HG02970 (cell line): ENCODE measurements around the gene TOLLIP.
"Not testable (repeated sequence)": the region's sequence is repeated elsewhere in the genome, so short reads cannot be mapped to it uniquely, and the experiment has no call there.

Source experiments
- ATAC-seq: cut with Tn5 transposase; IDR thresholded peaks from one replicate; pipeline ENCODE4 v1.9.1; 2021; ENCODE audit warnings: mild to moderate bottlenecking, moderate library complexity, moderate number of reproducible peaks; ENCODE audit not compliant: unreplicated experiment, low FRiP score

Gene TOLLIP

DNA sequence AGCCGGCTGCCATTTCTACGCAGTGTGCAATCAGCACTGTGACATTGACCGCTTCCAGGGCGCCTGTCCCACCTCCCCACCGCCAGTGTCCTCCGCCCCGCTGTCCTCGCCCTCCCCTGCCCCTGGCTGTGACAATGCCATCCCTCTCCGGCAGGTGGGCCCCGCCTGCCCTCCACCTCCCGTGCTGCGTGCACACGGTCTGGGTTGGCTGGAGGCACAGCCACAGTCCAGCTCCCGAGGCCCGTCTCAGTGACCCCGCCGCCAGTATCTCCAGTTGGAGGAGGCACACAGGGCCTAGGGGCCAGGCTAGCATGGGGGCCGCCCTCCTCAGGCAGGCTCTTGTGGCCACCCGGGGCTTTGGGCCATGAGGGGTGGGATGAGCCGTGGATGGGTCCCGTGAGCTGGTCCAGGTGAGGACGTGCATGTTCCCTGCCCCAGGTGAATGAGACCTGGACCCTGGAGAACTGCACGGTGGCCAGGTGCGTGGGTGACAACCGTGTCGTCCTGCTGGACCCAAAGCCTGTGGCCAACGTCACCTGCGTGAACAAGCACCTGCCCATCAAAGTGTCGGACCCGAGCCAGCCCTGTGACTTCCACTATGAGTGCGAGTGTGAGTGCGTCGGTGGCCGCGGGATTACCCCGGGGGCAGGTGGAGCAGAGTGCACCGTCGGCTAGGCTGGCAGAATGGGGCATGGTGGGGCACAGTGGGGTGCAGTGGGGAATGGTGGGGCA, 56.9 kb downstream of the TOLLIP start:
- ATAC-seq, result no peak

DNA sequence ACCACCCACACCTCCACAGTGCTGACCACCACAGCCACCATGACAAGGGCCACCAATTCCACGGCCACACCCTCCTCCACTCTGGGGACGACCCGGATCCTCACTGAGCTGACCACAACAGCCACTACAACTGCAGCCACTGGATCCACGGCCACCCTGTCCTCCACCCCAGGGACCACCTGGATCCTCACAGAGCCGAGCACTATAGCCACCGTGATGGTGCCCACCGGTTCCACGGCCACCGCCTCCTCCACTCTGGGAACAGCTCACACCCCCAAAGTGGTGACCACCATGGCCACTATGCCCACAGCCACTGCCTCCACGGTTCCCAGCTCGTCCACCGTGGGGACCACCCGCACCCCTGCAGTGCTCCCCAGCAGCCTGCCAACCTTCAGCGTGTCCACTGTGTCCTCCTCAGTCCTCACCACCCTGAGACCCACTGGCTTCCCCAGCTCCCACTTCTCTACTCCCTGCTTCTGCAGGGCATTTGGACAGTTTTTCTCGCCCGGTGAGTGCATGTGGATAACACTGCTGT, 58.1 kb downstream of the TOLLIP start:
- no peak for ATAC-seq

DNA sequence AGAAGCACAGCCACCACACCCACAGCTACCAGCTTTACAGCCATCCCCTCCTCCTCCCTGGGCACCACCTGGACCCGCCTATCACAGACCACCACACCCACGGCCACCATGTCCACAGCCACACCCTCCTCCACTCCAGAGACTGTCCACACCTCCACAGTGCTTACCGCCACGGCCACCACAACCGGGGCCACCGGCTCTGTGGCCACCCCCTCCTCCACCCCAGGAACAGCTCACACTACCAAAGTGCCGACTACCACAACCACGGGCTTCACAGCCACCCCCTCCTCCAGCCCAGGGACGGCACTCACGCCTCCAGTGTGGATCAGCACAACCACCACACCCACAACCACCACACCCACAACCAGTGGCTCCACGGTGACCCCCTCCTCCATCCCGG, 59.0 kb downstream of the TOLLIP start:
- not testable (repeated sequence) for ATAC-seq

DNA sequence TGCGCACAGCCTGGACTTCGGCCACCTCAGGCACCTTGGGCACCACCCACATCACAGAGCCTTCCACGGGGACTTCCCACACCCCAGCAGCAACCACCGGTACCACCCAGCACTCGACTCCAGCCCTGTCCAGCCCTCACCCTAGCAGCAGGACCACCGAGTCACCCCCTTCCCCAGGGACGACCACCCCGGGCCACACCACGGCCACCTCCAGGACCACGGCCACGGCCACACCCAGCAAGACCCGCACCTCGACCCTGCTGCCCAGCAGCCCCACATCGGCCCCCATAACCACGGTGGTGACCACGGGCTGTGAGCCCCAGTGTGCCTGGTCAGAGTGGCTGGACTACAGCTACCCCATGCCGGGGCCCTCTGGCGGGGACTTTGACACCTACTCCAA, 60.5 kb downstream of the TOLLIP start:
- ATAC-seq, result not testable (repeated sequence)

DNA sequence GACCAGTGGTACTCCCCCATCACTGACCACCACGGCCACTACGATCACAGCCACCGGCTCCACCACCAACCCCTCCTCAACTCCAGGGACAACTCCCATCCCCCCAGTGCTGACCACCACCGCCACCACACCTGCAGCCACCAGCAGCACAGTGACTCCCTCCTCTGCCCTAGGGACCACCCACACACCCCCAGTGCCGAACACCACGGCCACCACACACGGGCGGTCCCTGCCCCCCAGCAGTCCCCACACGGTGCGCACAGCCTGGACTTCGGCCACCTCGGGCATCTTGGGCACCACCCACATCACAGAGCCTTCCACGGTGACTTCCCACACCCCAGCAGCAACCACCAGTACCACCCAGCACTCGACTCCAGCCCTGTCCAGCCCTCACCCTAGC, 62.4 kb downstream of the TOLLIP start:
- ATAC-seq, result not testable (repeated sequence)

DNA sequence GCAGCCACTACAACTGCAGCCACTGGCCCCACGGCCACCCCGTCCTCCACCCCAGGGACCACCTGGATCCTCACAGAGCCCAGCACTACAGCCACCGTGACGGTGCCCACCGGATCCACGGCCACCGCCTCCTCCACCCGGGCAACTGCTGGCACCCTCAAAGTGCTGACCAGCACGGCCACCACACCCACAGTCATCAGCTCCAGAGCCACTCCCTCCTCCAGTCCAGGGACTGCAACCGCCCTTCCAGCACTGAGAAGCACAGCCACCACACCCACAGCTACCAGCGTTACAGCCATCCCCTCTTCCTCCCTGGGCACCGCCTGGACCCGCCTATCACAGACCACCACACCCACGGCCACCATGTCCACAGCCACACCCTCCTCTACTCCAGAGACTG, 63.1 kb downstream of the TOLLIP start:
- not testable (repeated sequence) for ATAC-seq

DNA sequence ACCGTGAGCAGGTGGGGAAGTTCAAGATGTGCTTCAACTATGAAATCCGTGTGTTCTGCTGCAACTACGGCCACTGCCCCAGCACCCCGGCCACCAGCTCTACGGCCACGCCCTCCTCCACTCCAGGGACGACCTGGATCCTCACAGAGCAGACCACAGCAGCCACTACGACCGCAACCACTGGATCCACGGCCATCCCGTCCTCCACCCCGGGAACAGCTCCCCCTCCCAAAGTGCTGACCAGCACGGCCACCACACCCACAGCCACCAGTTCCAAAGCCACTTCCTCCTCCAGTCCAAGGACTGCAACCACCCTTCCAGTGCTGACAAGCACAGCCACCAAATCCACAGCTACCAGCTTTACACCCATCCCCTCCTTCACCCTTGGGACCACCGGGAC, 63.7 kb downstream of the TOLLIP start:
- not testable (repeated sequence) for ATAC-seq

DNA sequence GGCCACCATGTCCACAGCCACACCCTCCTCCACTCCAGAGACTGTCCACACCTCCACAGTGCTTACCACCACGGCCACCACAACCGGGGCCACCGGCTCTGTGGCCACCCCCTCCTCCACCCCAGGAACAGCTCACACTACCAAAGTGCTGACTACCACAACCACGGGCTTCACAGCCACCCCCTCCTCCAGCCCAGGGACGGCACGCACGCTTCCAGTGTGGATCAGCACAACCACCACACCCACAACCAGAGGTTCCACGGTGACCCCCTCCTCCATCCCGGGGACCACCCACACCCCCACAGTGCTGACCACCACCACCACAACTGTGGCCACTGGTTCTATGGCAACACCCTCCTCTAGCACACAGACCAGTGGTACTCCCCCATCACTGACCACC, 64.9 kb downstream of the TOLLIP start:
- not testable (repeated sequence) for ATAC-seq

DNA sequence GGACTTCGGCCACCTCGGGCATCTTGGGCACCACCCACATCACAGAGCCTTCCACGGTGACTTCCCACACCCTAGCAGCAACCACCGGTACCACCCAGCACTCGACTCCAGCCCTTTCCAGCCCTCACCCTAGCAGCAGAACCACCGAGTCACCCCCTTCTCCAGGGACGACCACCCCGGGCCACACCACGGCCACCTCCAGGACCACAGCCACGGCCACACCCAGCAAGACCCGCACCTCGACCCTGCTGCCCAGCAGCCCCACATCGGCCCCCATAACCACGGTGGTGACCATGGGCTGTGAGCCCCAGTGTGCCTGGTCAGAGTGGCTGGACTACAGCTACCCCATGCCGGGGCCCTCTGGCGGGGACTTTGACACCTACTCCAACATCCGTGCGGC, 65.9 kb downstream of the TOLLIP start:
- ATAC-seq, result not testable (repeated sequence)

DNA sequence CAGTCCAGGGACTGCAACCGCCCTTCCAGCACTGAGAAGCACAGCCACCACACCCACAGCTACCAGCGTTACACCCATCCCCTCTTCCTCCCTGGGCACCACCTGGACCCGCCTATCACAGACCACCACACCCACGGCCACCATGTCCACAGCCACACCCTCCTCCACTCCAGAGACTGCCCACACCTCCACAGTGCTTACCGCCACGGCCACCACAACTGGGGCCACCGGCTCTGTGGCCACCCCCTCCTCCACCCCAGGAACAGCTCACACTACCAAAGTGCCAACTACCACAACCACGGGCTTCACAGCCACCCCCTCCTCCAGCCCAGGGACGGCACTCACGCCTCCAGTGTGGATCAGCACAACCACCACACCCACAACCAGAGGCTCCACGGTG, 66.7 kb downstream of the TOLLIP start:
- ATAC-seq, result not testable (repeated sequence)

DNA sequence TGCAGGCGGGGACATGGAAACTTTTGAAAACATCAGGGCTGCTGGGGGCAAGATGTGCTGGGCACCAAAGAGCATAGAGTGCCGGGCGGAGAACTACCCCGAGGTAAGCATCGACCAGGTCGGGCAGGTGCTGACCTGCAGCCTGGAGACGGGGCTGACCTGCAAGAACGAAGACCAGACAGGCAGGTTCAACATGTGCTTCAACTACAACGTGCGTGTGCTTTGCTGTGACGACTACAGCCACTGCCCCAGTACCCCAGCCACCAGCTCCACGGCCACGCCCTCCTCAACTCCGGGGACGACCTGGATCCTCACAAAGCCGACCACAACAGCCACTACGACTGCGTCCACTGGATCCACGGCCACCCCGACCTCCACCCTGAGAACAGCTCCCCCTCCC, 67.1 kb downstream of the TOLLIP start:
- ATAC-seq, result no peak

DNA sequence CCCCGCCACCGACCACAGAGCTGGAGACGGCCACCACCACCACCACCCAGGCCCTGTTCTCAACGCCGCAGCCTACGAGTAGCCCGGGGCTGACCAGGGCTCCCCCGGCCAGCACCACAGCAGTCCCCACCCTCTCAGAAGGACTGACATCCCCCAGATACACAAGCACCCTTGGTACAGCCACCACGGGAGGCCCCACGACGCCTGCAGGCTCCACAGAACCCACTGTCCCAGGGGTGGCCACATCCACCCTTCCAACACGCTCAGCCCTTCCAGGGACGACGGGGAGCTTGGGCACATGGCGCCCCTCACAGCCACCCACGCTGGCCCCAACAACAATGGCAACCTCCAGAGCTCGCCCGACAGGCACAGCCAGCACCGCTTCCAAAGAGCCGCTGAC, 67.7 kb downstream of the TOLLIP start:
- ATAC-seq, result no peak

DNA sequence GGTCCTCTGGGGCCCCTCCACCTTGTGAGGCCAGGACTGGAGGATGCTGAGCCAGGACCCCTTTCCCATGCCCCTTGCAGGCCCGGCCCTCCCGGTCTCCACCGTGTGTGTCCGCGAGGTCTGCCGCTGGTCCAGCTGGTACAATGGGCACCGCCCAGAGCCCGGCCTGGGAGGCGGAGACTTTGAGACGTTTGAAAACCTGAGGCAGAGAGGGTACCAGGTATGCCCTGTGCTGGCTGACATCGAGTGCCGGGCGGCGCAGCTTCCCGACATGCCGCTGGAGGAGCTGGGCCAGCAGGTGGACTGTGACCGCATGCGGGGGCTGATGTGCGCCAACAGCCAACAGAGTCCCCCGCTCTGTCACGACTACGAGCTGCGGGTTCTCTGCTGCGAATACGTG, 68.7 kb downstream of the TOLLIP start:
- ATAC-seq, result no peak

DNA sequence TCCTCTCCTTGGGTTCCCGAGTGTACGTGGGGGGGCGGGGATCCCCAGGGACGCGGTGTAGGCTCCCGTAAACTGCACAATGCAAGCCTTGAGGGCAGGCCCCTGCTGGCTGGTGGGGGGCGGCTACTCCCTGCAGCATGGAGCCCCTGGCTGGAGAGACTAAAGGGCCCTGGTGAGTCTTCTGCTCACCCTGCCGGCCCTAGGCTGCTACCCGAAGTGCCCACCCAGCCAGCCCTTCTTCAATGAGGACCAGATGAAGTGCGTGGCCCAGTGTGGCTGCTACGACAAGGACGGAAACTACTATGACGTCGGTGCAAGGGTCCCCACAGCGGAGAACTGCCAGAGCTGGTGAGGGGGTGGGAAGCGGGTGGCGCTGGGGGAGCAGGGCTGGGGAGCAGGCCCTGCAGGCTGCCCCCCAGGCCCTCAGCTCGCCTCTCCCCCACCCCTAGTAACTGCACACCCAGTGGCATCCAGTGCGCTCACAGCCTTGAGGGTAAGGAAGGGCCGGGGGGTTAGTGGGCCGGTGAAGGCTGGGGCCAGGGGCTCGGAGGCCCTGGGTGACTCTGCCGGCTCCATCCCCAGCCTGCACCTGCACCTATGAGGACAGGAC, 69.7 kb downstream of the TOLLIP start:
- no peak for ATAC-seq

DNA sequence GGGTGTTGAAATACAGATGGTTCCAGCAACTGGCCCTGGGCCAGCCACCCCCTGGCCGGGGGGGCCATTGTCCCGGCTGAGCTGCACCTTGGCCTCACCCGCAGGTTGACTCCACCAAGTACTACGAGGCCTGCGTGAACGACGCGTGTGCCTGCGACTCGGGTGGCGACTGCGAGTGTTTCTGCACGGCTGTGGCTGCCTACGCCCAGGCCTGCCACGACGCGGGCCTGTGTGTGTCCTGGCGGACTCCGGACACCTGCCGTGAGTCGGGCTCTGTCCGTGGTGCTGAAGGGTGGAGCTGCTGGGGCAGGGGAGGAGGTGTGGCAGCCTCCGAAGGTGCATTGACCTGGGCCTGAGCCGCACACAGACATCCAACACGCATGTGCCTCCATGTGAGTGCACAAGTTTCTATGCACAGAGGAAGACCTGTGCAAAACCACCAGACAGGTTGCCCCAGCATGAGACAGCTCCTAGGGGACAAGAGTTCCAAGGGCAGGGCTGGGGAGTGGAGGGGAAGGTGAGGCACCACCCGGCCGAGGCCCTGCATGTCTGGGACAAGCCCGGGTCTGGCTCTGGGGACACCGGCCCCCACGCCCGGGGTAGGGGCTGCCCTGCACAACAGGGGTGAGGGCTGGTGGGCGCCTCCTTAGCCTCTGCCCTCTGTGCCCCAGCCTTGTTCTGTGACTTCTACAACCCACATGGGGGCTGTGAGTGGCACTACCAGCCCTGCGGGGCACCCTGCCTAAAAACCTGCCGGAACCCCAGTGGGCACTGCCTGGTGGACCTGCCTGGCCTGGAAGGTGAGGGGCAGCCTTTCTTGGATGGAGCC, 70.5 kb downstream of the TOLLIP start:
- ATAC-seq, result no peak

DNA sequence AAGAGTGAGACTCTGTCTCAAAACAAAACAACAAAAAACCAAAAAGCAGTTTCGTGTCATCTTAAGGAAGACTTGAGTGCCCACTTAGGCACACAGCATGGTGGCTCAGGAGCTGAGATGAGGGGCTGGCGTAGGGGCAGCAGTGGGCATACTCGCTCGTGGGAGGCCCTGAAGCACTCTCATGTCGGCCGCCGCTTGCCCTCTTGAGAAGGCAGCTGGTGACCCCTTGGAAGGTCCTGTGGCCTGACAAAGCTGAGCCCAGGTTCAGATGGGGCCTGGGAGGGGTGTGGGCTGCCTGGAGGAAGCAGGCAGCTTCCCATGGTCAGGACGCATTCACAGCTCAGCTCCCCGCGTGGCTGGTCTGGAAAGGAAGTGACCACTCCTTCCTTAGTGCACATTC, 71.6 kb downstream of the TOLLIP start:
- ATAC-seq, result no peak

DNA sequence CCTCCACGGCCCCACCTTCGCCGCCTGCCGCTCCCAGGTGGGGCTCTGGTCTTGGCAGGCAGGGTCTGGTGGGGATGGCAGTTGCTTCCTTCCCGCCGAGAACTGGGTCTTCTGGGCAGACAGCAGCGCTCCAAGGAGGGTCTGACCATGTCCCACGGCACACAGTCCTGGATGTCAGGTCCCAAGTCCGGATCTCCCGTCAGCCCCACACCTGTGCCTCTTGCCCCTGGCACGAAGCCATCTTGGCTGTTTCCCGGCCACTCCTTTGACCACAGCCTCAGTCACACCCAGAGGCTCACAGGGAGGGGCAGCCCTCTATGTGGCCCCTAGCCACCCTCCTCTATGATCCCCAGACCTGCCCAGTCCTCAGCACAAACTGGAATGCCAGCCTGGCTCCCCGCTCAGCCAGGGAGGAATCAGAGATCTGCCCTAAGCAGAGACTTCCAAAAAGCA, 72.3 kb downstream of the TOLLIP start:
- no peak for ATAC-seq

DNA sequence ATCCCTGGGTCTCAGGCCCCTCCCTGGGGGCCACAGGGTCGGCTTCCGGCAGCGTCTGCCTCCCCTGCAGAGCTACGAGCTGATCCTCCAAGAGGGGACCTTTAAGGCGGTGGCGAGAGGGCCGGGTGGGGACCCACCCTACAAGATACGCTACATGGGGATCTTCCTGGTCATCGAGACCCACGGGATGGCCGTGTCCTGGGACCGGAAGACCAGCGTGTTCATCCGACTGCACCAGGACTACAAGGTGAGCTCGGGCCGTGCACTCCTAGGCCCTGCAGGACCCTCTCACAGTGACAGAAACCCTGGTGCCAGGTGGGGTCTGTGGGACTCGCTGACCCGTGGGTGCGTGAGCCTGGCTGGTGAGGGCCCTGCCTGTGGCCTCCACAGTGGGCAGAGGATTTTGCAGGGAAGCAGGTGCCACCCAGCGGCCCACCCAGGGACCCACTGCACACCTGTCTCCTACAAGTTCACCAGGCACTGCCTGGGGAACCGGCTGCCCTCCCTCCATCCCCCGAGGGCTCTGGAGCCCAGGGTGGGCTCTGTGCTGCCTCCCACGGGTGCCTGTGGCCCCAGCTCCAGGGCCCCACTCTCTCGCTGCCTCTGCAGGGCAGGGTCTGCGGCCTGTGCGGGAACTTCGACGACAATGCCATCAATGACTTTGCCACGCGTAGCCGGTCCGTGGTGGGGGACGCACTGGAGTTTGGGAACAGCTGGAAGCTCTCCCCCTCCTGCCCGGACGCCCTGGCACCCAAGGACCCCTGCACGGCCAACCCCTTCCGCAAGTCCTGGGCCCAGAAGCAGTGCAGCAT, 72.9 kb downstream of the TOLLIP start:
- ATAC-seq, result no peak

DNA sequence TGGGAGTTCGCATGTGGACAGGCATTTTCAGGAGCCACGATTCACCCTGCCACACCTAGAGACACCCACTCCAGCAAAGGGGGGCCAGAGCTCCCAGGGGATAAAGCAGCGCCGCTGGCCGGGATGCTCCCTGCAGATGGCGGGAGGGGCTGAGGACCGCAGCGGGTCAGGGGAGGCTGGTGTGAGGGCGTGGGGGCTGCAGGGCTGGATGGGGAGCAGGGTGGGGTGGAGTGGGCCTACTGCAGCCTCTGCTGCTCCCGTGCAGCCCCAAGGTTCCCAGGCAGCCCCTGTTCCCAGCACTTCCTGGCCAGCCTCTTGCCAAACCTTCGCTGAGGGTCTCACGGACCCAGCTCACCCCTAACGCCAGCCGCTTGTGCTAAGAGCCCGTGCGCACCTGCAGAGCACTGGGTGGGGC, 73.5 kb downstream of the TOLLIP start:
- no peak for ATAC-seq

DNA sequence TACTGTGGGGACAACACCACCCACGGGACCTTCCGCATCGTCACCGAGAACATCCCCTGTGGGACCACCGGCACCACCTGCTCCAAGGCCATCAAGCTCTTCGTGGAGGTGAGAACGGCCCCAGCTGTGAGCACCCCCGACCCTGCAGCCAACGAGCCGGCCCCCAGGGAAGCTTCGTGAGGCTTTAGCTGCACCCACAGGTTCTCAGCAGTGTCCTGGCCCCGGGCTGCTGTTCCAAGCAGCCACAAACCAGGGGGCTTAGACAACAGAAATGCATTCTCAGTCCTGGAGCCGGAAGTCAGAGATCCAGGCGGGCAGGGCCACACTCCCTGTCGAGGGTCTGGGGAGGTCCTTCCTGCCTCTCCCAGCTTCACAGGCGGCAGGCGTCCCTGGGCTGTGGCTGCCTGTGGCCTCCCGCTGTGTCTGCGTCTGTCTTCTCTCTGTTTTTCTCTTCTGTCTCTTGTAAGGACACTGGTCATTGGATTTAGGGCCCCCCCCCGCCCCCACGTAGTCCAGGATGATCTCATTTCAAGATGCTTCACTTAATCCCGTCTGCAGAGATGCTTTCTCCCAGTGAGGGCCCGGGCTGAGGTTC, 74.0 kb downstream of the TOLLIP start:
- no peak for ATAC-seq
